CD14-positive monocyte (primary cell): ENCODE results near the gene METTL1. TPM values are rescaled to one million over a fixed set of nuclear protein-coding genes. Genes with fewer than 3 reads are reported as not detected.

Source experiments
- DNase-seq, 3 donors: peaks; one replicate each; pipeline ENCODE4 v3.0.0-alpha.2; 2011 to 2022
- H2AFZ ChIP-seq: 2 replicates; pipeline ENCODE4 v1.6.0; 2012; ENCODE audit warnings: mild to moderate bottlenecking, low read depth, low read length, inconsistent platforms; ENCODE audit not compliant: insufficient read depth, poor library complexity, severe bottlenecking
- H3K27ac ChIP-seq, 2 donors: 1 replicate in 1 of 2; 2 replicates in 1 of 2; pipeline ENCODE4 v1.5.1; 2012 to 2013; ENCODE audit warnings: low read length in 2 of 2, control low read depth in 1 of 2, inconsistent platforms in 1 of 2, low read depth in 1 of 2, mild to moderate bottlenecking in 1 of 2
- H3K27me3 ChIP-seq, 2 donors: one replicate each; pipeline versions ENCODE4 v1.6.0 to v1.6.1; 2011 to 2013; ENCODE audit warnings: low read length in 2 of 2; ENCODE audit not compliant: control insufficient read depth in 2 of 2, insufficient read depth in 2 of 2
- H3K36me3 ChIP-seq, 2 donors: replicated peaks in 1 of 2; 1 replicate in 1 of 2; 2 replicates in 1 of 2; pipeline versions ENCODE4 v1.5.1 to v1.6.1; 2012 to 2013; ENCODE audit warnings: low read length in 2 of 2, control low read depth in 1 of 2, inconsistent platforms in 1 of 2, mild to moderate bottlenecking in 1 of 2; ENCODE audit not compliant: insufficient read depth in 2 of 2, control insufficient read depth in 1 of 2
- H3K4me1 ChIP-seq, 2 donors: 1 replicate in 1 of 2; 2 replicates in 1 of 2; pipeline versions ENCODE4 v1.5.1 to v1.6.1; 2012 to 2013; ENCODE audit warnings: low read length in 2 of 2, control low read depth in 1 of 2, inconsistent platforms in 1 of 2, mild to moderate bottlenecking in 1 of 2, moderate library complexity in 1 of 2; ENCODE audit not compliant: insufficient read depth in 2 of 2, control insufficient read depth in 1 of 2
- H3K4me2 ChIP-seq: replicated peaks from 2 replicates; pipeline ENCODE3; 2012; ENCODE audit warnings: low read length, moderate library complexity, mild to moderate bottlenecking; ENCODE audit not compliant: poor library complexity, severe bottlenecking; ENCODE audit errors: extremely low read depth
- H3K4me3 ChIP-seq, 3 experiments: fragments of 200-600 bp in 1 of 3; sonication (generic) in 1 of 3; replicated peaks in 1 of 3; 1 replicate in 2 of 3; 2 replicates in 1 of 3; pipeline ENCODE4 v1.5.1; 2011 to 2013; ENCODE audit warnings: low read length in 3 of 3, mild to moderate bottlenecking in 3 of 3, control low read depth in 2 of 3, low read depth in 2 of 3, inconsistent platforms in 1 of 3, moderate library complexity in 1 of 3
- H3K79me2 ChIP-seq: 2 replicates; pipeline ENCODE4 v1.6.0; 2012; ENCODE audit warnings: mild to moderate bottlenecking, control low read depth, inconsistent platforms, low read length, moderate library complexity; ENCODE audit not compliant: insufficient read depth
- H3K9ac ChIP-seq: 2 replicates; pipeline ENCODE4 v1.6.0; 2017; ENCODE audit warnings: low read length, mild to moderate bottlenecking; ENCODE audit not compliant: insufficient read depth, poor library complexity, severe bottlenecking
- H3K9me3 ChIP-seq, 2 donors: replicated peaks in 1 of 2; 1 replicate in 1 of 2; 2 replicates in 1 of 2; pipeline versions ENCODE4 v1.5.1 to v1.6.1; 2012 to 2013; ENCODE audit warnings: low read length in 2 of 2, control low read depth in 1 of 2; ENCODE audit not compliant: control insufficient read depth in 1 of 2, insufficient read depth in 1 of 2
- H4K20me1 ChIP-seq: 2 replicates; pipeline ENCODE4 v1.6.0; 2012; ENCODE audit warnings: mild to moderate bottlenecking, low read length, control low read depth, moderate library complexity; ENCODE audit not compliant: insufficient read depth
- H3K27ac Mint-ChIP-seq, 7 donors: one replicate each; pipeline ENCODE4 v1.8.0; 2020; ENCODE audit warnings: mild to moderate bottlenecking in 7 of 7, mixed read lengths in 7 of 7, moderate library complexity in 6 of 7, inconsistent platforms in 2 of 7
- H3K27me3 Mint-ChIP-seq, 3 donors: one replicate each; pipeline ENCODE4 v1.8.0; 2021 to 2022; ENCODE audit warnings: low read depth in 3 of 3, mild to moderate bottlenecking in 3 of 3, mixed read lengths in 3 of 3, moderate library complexity in 3 of 3, inconsistent platforms in 1 of 3
- H3K36me3 Mint-ChIP-seq, 2 donors: one replicate each; pipeline ENCODE4 v1.8.0; 2020; ENCODE audit warnings: mixed read lengths in 2 of 2, inconsistent platforms in 1 of 2, mild to moderate bottlenecking in 1 of 2
- H3K4me1 Mint-ChIP-seq: one replicate; pipeline ENCODE4 v1.8.0; 2020; ENCODE audit warnings: mild to moderate bottlenecking, mixed read lengths
- H3K4me3 Mint-ChIP-seq, 2 donors: one replicate each; pipeline ENCODE4 v1.8.0; 2020; ENCODE audit warnings: mild to moderate bottlenecking in 2 of 2, mixed read lengths in 2 of 2, moderate library complexity in 1 of 2
- H3K9me3 Mint-ChIP-seq, 7 donors: one replicate each; pipeline ENCODE4 v1.8.0; 2020 to 2022; ENCODE audit warnings: mixed read lengths in 7 of 7, mild to moderate bottlenecking in 6 of 7, moderate library complexity in 6 of 7, inconsistent platforms in 2 of 7
- WGBS: methylation state at CpG from one replicate; pipeline ENCODE4 v1.1.5; 2013; ENCODE audit warnings: missing lambda C conversion rate; ENCODE audit not compliant: insufficient coverage; 5-methylcytosine and 5-hydroxymethylcytosine counted together
- intact Hi-C, 2 donors: fragments of 100-400 bp; cut with micrococcal nuclease; formaldehyde crosslinking; loops; one replicate each; pipeline versions ENCODE4 v1.15.0 to v1.15.1; 2023
- polyA plus RNA-seq, 3 donors: library from polyadenylated mRNA; depleted of rRNA in 1 of 3; unstranded in 2 of 3; stranded (reverse) in 1 of 3; fragments of 300-500 nt in 2 of 3; fragments of >200 nt in 1 of 3; fragmentation: Illumina TruSeq in 2 of 3; gene quantifications; 1 replicate in 2 of 3; 2 replicates in 1 of 3; pipeline ENCODE4 v1.2.3, GENCODE V29; 2012 to 2021
- TF ChIP-seq, protein P1 (sequence below): fragments of 200-600 bp; IDR thresholded peaks from one replicate; pipeline ENCODE4 v1.8.0; 2022; ENCODE audit warnings: antibody characterized with exemption, mild to moderate bottlenecking

METTL1 gene
- polyA plus RNA-seq, 3 donors = 3.4 to 5.0 (median 3.7) TPM

DNA sequence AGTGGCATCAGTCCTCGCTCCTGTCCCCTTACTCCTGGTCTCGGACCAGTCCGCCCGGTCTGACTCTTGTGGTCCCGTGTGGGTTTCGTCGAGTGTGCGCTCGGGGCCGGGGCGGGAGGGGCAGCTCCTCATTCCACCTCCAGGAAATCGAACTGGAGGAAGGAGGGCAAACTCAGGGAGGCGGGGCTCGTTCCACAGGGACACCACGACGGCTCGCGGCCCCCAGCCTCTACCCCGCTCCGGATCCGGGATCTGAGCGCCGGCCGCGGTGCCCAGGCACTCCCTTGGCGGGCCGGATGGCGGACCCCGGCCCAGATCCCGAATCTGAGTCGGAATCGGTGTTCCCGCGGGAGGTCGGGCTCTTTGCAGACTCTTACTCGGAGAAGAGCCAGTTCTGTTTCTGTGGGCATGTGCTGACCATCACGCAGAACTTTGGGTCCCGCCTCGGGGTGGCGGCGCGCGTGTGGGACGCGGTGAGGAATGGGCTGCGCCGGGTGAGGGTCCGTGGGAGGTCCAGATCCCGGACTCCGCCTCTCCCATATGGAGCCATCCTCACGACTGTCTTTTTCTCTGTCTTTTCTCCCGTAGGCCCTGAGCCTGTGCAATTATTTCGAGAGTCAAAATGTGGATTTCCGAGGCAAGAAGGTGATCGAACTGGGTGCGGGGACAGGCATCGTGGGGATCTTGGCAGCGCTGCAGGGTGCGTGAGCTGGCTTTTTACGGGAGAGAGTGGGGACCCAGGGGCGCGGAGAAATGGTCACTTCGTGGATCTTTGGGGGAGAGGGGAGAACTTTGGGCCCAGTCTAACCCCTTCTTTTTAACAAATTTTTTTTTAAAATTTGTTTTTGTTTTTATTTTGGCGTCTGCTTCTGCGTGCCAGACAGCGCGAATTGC is 771 bp upstream of the METTL1 start, which contains the start of gene EEF1AKMT3:
TSS of gene EEF1AKMT3 (plus strand) at position 186 of the 894 bp plus-strand sequence. CDS start at position 297, 111 bp downstream.
- Histone ChIP-seq H3K4me2 (peak within 1 kb of the TSS; percentile 97), H3K79me2 (no peaks in the 10 kb centered on the region), H3K27me3 (peaks cover 0 to 5% of the 10 kb centered on the region in 2 donors), H3K27ac (peak within 1 kb of the TSS; percentile 72 to 93), H2AFZ (peak within 1 kb of the TSS; percentile 99), H3K9me3 (no peaks in the 10 kb centered on the region), H3K36me3 (peaks cover 0 to 6% of the 10 kb centered on the region in 2 donors), H3K4me3 (peak within 1 kb of the TSS; percentile 77 to 98 (median 82)), H3K4me1 (peaks cover 36 to 40% of the 10 kb centered on the region in 2 donors), H4K20me1 (no peaks in the 10 kb centered on the region), H3K9ac (peak within 1 kb of the TSS; percentile 69)
- DNase-seq = peak in 2 of 3 donors; percentile 10 to 28
- Mint-ChIP-seq H3K9me3 (peaks cover 0 to 6% (median 0%) of the 10 kb centered on the region in 7 donors), H3K27me3 (peaks cover 3 to 7% (median 6%) of the 10 kb centered on the region in 3 donors), H3K4me1 (peaks cover 37% of the 10 kb centered on the region), H3K27ac (peak within 1 kb of the TSS; percentile 96 to 99 (median 98)), H3K36me3 (peaks cover 19 to 30% of the 10 kb centered on the region in 2 donors), H3K4me3 (peak within 1 kb of the TSS; percentile 96 to 98)
- 1% methylated on average over 53 of the region's 67 CpGs for WGBS
- TF ChIP-seq, protein P1, sequence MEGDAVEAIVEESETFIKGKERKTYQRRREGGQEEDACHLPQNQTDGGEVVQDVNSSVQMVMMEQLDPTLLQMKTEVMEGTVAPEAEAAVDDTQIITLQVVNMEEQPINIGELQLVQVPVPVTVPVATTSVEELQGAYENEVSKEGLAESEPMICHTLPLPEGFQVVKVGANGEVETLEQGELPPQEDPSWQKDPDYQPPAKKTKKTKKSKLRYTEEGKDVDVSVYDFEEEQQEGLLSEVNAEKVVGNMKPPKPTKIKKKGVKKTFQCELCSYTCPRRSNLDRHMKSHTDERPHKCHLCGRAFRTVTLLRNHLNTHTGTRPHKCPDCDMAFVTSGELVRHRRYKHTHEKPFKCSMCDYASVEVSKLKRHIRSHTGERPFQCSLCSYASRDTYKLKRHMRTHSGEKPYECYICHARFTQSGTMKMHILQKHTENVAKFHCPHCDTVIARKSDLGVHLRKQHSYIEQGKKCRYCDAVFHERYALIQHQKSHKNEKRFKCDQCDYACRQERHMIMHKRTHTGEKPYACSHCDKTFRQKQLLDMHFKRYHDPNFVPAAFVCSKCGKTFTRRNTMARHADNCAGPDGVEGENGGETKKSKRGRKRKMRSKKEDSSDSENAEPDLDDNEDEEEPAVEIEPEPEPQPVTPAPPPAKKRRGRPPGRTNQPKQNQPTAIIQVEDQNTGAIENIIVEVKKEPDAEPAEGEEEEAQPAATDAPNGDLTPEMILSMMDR = no peak
- intact Hi-C loops = loop anchor here in 1 of 2 donors (5.0 kb wide), 1 partner anchor 75 kb away; the partner anchor contains the start of gene CTDSP2

DNA sequence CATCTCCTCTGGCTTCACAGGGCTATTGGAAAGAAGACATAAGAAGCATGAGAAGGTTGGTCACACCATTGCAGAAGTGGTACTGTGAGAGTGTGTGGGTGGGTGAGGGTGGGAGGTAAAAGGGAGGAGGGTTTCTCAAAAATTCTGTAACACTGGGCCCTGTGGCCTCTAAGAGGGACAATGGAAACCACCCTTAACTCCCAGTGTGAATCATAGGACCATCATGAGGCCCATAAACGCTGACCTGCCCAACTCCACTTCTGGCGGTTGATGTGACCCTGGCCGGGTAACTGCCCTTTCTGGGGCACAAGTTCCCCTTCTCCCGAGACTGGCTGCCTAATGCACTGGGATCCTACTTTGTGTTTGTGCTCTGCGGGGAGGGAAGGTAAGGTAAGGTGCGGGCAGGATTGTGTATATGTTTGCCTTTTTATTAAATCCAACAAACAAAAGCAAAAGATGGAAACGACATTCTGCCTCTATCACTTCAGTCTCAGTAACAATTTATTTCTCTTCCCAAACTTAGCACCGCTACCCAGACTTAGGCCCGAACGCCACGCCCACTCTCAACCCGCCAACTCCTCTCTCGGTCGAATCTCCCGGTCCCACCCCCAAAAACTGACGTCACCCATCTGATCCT is 551 bp downstream of the METTL1 start:
- DNase-seq = peak; percentile 64 to 90 (median 79)
- no peaks in the 10 kb centered on the region for H3K79me2 ChIP-seq
- H3K36me3 ChIP-seq = peaks cover 0 to 6% of the 10 kb centered on the region in 2 donors
- peaks cover 44% of the 10 kb centered on the region for H3K4me1 Mint-ChIP-seq
- intact Hi-C loops = loop anchor here in 1 of 2 donors (5.0 kb wide), 1 partner anchor 76 kb away; the partner anchor contains the start of gene CTDSP2
- peaks cover 17 to 20% (median 19%) of the 10 kb centered on the region in 3 donors for H3K27me3 Mint-ChIP-seq
- TF ChIP-seq, protein P1 = no peak
- H3K4me2 ChIP-seq = peak overlapping the region; percentile 97
- peaks cover 44 to 50% of the 10 kb centered on the region in 2 donors for H3K4me1 ChIP-seq
- peaks cover 11 to 19% of the 10 kb centered on the region in 2 donors for H3K27me3 ChIP-seq
- 0% methylated on average over 5 of the region's 16 CpGs for WGBS
- peaks cover 19 to 25% of the 10 kb centered on the region in 2 donors for H3K36me3 Mint-ChIP-seq
- peaks cover 0 to 12% of the 10 kb centered on the region in 2 donors for H3K9me3 ChIP-seq
- no peaks in the 10 kb centered on the region for H4K20me1 ChIP-seq
- peak overlapping the region; percentile 77 to 98 (median 82) for H3K4me3 ChIP-seq
- peak overlapping the region; percentile 96 to 99 (median 98) for H3K27ac Mint-ChIP-seq
- H3K9ac ChIP-seq = peak overlapping the region; percentile 69
- H3K27ac ChIP-seq = peak overlapping the region; percentile 72 to 93
- peak overlapping the region; percentile 96 to 98 for H3K4me3 Mint-ChIP-seq
- peak overlapping the region; percentile 99 for H2AFZ ChIP-seq
- H3K9me3 Mint-ChIP-seq = peaks cover 0 to 12% (median 0%) of the 10 kb centered on the region in 7 donors
